Stimulated activated CD8-positive, alpha-beta memory T cell treated with anti-CD3 and anti-CD28 coated beads, Interleukin-4, amount 100 ng/mL, for 48 hours (primary cell): Measurements from ENCODE around the gene SAMD10.
"Not testable (repeated sequence)": the region's sequence is repeated elsewhere in the genome, so short reads cannot be mapped to it uniquely, and the experiment has no call there.

Experiments used
- DNase-seq: peaks from one replicate; pipeline ENCODE4 v3.0.0-alpha.2; 2020

Gene SAMD10

DNA sequence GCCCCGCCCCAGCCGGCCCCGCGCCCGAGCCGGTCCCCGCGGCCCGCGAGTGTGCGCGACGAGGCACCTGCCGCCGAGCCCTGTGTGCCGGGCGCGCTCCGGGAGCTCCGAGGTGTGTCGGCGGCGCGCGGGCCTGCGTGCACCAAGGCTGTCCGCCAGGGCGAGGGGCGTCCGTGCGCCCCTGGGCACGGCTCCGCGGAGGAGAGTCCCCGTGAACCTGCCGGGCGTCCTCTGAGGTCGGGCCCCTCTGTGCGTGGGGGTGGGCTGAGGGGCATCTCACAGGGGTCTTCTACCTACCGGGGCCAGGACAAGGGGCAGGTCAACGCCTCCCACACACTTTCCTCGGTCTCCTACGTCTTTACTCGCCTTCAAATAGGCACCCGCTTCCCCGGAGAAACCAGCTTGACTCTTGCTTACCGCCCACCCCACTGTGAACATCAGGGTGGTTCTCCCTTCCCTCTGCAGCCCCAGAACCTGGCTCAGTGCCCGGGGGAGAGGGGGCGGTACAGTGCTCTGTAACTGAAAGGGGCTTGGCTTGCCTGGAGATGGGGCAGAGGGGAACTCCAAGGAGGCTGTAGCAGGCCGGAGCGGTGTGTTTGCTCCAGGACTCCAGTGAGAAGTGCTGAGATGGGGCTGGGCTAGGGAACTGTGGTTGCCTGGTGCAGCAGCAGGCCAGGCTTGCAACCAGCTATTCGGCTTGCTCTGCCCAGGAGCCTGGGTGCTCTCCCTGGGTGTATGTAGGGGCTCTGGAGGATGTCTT, at the start of gene SAMD10:
SAMD10 (minus strand) TSS at position 86 of the 760 bp plus-strand sequence. CDS start 175 bp downstream, outside the sequence.
- peak; percentile 94 for DNase-seq

- DNase-seq, result no peak
Measured at GRCh38 chr20:64027981-64028685, 48.7 kb upstream of the SAMD10 start.

- no peak for DNase-seq
Measured at GRCh38 chr20:64025826-64026412, 46.5 kb upstream of the SAMD10 start.

DNA sequence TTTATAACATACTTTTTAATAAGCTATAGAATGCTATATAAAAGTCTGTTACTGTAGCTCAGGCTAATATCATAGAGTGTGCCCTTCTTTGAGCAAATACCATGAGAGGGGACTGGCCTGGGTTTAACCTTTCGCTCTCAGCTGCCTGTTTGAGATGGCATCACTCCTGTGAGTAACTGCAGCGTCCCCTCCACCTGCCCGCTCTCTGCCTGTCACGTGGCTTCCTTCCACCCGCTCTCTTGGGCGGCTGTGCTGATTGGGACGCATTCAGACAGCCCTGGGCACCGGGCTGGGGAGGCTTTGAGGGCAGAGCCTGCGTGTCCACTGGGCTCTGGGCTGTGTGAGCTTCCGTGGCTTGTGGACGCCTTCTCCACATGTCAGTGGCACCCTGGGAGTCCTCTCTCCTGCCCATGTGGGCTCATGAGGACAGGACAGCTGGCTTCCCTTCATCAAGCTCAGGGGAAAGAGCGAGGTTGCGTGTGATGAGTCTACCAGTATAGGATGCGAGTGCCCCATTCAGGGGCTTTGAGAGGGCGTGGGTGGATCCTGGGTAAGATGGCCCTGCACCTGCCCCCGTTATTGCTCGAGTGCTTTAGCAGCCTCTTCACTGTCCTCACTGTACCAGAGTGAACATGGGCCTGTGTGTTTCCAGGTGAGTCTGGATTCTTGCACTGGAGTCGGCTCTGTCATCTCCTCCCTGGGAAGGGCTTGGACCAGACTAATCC, 45.8 kb upstream of the SAMD10 start:
- no peak for DNase-seq

DNA sequence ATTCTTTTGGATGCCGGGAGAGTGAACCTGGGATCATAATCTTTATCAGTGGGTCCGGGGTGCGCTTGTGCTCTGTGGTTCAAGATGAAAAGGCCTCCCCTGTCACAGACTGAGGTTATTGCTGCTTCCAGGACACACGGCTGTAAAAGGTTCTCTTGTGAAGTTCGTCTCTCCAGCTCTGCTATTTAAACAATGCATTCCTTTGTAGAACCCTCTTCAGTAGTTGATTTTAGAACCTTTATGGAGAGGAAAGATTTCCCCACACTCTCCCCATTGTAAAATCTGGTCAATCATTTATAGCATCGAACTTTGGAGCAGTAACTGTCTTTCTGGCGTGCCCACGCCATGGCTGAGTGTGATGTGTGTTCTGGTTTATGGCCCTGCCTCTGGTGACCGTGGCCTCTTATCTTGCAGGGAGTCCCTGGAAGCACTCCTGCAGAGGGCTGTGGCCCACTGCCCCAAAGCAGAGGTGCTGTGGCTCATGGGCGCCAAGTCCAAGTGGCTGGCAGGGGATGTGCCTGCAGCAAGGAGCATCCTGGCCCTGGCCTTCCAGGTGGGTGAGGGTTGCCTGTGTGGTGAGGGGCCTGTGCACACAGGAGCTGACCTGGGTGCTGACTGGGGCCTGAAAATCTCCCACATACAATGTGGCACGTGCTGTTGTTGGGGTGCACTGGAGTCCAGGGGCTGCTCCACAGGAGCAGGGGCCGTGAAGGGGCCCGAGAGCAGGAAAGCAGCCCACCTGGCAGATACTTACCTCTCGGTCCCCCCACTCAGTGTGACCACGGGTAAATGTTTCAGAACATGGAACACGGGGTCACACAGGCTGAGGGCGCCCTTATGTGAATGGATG, 44.9 kb upstream of the SAMD10 start:
- no peak for DNase-seq

GRCh38 chr20:64023361-64024140, 44.1 kb upstream of the SAMD10 start:
- DNase-seq, result no peak

- DNase-seq, result no peak
Measured at GRCh38 chr20:64022671-64023360, 43.4 kb upstream of the SAMD10 start.

GRCh38 chr20:64021124-64021975, 41.9 kb upstream of the SAMD10 start:
- DNase-seq, result no peak

- no peak for DNase-seq
Measured at GRCh38 chr20:64015635-64016034, 36.2 kb upstream of the SAMD10 start.

DNA sequence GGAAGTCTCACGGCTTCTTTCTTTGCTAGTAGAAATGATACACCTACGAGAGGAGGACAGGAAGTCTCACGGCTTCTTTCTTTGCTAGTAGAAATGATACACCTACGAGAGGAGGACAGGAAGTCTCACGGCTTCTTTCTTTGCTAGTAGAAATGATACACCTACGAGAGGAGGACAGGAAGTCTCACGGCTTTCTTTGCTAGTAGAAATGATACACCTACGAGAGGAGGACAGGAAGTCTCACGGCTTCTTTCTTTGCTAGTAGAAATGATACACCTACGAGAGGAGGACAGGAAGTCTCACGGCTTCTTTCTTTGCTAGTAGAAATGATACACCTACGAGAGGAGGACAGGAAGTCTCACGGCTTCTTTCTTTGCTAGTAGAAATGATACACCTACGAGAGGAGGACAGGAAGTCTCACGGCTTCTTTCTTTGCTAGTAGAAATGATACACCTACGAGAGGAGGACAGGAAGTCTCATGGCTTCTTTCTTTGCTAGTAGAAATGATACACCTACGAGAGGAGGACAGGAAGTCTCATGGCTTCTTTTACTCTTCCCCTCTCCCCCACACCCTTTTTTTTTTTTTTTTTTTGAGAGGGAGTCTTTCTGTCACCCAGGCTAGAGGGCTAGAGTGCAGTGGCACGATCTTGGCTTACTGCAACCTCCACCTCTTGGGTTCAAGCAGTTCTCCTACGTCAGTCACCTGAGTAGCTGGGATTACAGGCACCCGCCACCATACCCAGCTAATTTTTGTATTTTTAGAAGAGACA, 33.1 kb upstream of the SAMD10 start:
- not testable (repeated sequence) for DNase-seq

GRCh38 chr20:64011366-64011779, 31.9 kb upstream of the SAMD10 start:
- no peak for DNase-seq

- no peak for DNase-seq
Measured at GRCh38 chr20:64010711-64011237, 31.3 kb upstream of the SAMD10 start.

DNA sequence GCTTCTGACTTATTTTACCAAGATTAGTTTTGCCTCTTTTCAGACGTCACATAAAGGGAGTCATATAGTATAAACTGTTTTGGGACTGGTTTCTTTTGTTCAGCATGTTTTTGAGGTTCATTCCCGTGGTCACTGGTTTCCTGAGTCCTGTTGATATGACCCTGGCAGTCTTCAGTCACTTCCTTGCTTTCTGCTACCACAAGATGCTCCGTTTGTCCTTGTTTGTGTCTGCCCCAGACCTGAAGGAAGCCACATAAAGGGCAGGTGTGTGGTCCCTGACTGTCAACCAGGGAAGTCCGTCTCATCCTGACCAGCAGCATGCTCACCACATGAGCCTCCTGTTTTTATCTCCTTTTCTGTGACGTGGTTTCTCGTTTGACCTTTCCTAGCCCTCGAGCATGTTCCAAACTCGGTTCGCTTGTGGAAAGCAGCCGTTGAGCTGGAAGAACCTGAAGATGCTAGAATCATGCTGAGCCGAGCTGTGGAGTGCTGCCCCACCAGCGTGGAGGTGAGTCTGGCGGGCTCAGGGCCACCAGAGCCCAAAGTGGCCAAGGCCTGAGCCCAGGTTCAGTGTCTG, 30.5 kb upstream of the SAMD10 start:
- no peak for DNase-seq

GRCh38 chr20:64006902-64007301, 27.5 kb upstream of the SAMD10 start:
- no peak for DNase-seq

GRCh38 chr20:64006490-64006889, 27.0 kb upstream of the SAMD10 start:
- DNase-seq, result no peak

GRCh38 chr20:64005394-64005793, 26.0 kb upstream of the SAMD10 start:
- no peak for DNase-seq

GRCh38 chr20:64003960-64004725, 24.7 kb upstream of the SAMD10 start:
- no peak for DNase-seq

DNA sequence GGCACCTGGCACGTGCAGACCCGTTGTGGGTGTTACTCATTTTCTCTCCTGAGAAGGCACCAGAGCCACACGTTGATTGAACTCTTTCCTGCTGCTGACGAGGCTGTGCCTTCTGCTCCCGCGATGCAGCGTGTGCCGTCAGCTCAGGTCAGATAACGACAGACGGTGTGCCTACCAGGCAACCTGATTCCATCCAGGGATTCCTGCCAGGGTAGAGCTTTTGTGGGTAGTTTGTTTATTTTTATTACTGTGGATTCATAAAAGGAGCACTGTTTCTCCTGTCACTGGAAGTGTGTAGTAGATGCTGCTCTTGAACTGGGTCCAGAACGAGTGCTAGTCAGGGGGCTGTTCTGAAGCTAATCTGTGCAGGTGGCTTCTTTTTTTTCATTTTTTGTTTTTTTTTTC, 22.2 kb upstream of the SAMD10 start:
- DNase-seq, result no peak
